ENCODE data around the gene OR2A2. TPM values are rescaled to one million over a fixed set of nuclear protein-coding genes. Genes with fewer than 3 reads are reported as not detected.

Gene OR2A2
- total and polyA plus RNA-seq, 3 donors from 2014 or later: not detected

DNA sequence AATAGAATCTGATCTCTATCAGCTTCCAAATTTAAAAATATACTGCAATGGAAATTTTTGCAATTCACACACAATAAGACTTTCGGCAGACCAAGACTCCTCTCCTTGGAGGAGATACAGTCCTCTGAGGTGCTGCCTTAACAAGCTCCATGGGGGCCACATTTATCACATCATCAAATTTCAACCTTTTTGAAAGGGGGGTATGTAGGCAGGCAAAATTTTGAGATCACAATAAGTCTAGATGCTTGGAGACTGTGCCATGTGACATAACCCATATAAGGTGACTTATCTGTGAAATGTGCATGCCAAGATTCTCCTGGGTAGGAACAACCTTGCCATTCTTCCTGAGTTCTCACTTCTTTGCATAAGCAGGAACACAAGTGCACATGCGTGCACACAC lies 23.4 kb upstream of the OR2A2 start, which contains the start of gene OR2A12:
OR2A12 (plus strand) TSS at position 301 of the 400 bp plus-strand sequence. CDS start 8,830 bp downstream, outside the sequence.
- H3K4me3 ChIP-seq: no peak within 1 kb of the TSS
- no peak within 1 kb of the TSS for H3K27ac ChIP-seq
- H3K9me3 ChIP-seq: no peaks in the 10 kb centered on the region
- DNase-seq: no peak
- TF ChIP-seq POLR2A (IDR thresholded peaks at IDR 0.05): no peak
- TF ChIP-seq, protein P1, sequence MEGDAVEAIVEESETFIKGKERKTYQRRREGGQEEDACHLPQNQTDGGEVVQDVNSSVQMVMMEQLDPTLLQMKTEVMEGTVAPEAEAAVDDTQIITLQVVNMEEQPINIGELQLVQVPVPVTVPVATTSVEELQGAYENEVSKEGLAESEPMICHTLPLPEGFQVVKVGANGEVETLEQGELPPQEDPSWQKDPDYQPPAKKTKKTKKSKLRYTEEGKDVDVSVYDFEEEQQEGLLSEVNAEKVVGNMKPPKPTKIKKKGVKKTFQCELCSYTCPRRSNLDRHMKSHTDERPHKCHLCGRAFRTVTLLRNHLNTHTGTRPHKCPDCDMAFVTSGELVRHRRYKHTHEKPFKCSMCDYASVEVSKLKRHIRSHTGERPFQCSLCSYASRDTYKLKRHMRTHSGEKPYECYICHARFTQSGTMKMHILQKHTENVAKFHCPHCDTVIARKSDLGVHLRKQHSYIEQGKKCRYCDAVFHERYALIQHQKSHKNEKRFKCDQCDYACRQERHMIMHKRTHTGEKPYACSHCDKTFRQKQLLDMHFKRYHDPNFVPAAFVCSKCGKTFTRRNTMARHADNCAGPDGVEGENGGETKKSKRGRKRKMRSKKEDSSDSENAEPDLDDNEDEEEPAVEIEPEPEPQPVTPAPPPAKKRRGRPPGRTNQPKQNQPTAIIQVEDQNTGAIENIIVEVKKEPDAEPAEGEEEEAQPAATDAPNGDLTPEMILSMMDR (IDR thresholded peaks at IDR 0.05): no peak
- WGBS, 2 donors: 94 to 95% methylated on average over 2 of the region's 2 CpGs
- intact Hi-C loops (cut with DNase I; ENCODE audit: low total_unique reads): no loop called here
- H3K36me3 ChIP-seq (ENCODE audit: low read depth, missing control alignments): no peaks in the 10 kb centered on the region
- H3K27me3 ChIP-seq: no peaks in the 10 kb centered on the region
- no peaks in the 10 kb centered on the region for H3K4me1 ChIP-seq

DNA sequence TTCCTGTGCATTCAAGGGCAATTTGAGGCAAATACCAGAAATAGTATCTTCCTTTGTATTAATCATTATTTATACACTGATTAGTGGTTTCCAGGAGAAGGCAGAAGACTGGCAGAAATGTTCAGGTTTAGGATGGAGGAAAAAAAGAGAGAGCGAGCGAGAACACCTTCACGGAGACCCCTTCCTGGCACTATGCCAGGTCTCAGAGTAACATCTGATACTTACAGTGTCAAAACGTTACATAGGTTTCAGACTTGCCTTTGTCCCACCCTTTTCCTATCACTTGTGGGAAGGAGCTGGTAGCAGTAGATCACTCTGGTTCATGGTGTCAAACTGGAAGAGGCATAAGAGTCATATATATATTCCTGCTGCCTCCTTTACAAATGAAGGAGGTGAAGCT lies 22.7 kb upstream of the OR2A2 start:
- Histone ChIP-seq H3K27ac (no peak overlapping the region), H3K4me3 (no peak overlapping the region), H3K4me1 (no peaks in the 10 kb centered on the region), H3K27me3 (no peaks in the 10 kb centered on the region), H3K9me3 (no peaks in the 10 kb centered on the region), H3K36me3 (ENCODE audit: low read depth, missing control alignments) (no peaks in the 10 kb centered on the region)
- TF ChIP-seq POLR2A (IDR thresholded peaks at IDR 0.05): no peak
- TF ChIP-seq, protein P1 (IDR thresholded peaks at IDR 0.05): no peak
- intact Hi-C loops (cut with DNase I; ENCODE audit: low total_unique reads): no loop called here
- 52 to 59% methylated on average over 4 of the region's 4 CpGs for WGBS, 2 donors
- no peak for DNase-seq

DNA sequence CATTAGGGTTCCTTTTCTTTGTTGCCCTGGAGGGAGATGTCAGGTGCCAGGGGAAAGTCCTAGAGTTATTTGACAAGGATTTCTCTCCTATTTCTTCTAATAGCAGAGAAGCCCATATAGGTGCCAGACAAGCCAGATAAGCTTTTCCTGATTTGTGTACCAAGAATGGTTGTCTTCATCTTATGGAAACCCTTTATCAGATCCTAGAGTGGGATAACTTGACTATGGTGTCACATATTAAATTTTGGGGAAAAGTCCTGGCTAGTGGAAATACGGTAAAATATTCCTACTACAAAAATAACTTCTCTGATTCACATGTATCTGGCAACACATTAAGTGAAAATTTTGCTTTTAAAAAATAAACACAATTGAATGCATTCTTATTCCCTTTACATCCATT lies 22.2 kb upstream of the OR2A2 start:
- Histone ChIP-seq H3K36me3 (ENCODE audit: low read depth, missing control alignments) (no peaks in the 10 kb centered on the region), H3K9me3 (no peaks in the 10 kb centered on the region), H3K27ac (no peak overlapping the region), H3K27me3 (no peaks in the 10 kb centered on the region), H3K4me1 (no peaks in the 10 kb centered on the region), H3K4me3 (no peak overlapping the region)
- no peak for DNase-seq
- intact Hi-C loops (cut with DNase I; ENCODE audit: low total_unique reads): no loop called here
- WGBS, 2 donors: 79 to 95% methylated on average over 1 of the region's 1 CpG
- TF ChIP-seq, protein P1 (IDR thresholded peaks at IDR 0.05): no peak
- TF ChIP-seq POLR2A (IDR thresholded peaks at IDR 0.05): no peak

DNA sequence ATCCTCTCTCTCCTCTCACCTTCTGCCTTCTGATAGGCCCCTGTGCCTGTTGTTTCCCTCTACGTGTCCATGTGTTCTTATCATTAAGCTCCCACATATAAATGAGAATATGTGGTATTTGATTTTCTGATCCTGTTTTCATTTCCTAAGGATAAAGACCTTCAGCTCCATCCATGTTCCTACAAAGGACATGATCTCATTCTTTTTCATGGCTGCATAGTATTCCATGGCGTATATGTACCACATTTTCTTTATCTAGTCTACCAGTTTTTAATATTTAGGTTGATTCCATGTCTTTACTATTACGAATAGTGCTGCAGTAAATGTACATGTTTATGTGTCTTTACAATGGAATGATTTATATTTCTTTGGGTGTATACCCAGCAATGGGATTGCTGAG lies 18.7 kb upstream of the OR2A2 start:
- Histone ChIP-seq H3K9me3 (no peaks in the 10 kb centered on the region), H3K4me1 (no peaks in the 10 kb centered on the region), H3K27me3 (no peaks in the 10 kb centered on the region), H3K36me3 (ENCODE audit: low read depth, missing control alignments) (no peaks in the 10 kb centered on the region), H3K4me3 (no peak overlapping the region), H3K27ac (no peak overlapping the region)
- 87 to 91% methylated on average over 3 of the region's 3 CpGs for WGBS, 2 donors
- no peak for TF ChIP-seq POLR2A (IDR thresholded peaks at IDR 0.05)
- TF ChIP-seq, protein P1 (IDR thresholded peaks at IDR 0.05): no peak
- DNase-seq: no peak
- intact Hi-C loops (cut with DNase I; ENCODE audit: low total_unique reads): no loop called here

DNA sequence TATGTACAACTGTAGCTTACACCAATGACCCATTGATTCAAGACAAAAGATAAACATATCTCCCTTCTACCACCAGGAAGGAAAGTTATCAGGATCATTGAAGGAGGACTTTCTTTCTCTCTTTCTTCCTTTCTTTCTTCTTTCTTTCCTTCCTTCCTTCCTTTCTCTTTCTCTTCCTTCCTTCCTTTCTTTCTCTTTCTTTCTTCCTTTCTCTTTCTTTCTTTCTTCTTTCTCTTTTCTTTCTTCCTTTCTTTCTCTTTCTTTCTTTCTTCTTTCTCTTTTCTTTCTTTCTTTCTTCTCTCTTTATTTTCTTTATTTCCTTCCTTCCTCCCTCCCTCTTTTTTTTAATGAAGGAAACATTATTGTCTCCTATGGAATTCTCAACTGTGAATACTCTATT lies 10.6 kb upstream of the OR2A2 start:
- H3K4me3 ChIP-seq: no peak overlapping the region
- H3K36me3 ChIP-seq (ENCODE audit: low read depth, missing control alignments): no peaks in the 10 kb centered on the region
- no peaks in the 10 kb centered on the region for H3K27me3 ChIP-seq
- no peaks in the 10 kb centered on the region for H3K9me3 ChIP-seq
- no peaks in the 10 kb centered on the region for H3K4me1 ChIP-seq
- intact Hi-C loops (cut with DNase I; ENCODE audit: low total_unique reads): no loop called here
- no peak for DNase-seq
- no peak overlapping the region for H3K27ac ChIP-seq
- TF ChIP-seq, protein P1 (IDR thresholded peaks at IDR 0.05): no peak
- TF ChIP-seq POLR2A (IDR thresholded peaks at IDR 0.05): no peak
